ENCODE measurements around the gene NAA35. TPM values are rescaled to one million over a fixed set of nuclear protein-coding genes. Genes with fewer than 3 reads are reported as not detected.

NAA35 gene
- polyA plus RNA-seq, 2 of the 4 experiments (the other 2 are of a cell fraction), result 24.9 to 42.4 TPM

- TF ChIP-seq, protein P1, sequence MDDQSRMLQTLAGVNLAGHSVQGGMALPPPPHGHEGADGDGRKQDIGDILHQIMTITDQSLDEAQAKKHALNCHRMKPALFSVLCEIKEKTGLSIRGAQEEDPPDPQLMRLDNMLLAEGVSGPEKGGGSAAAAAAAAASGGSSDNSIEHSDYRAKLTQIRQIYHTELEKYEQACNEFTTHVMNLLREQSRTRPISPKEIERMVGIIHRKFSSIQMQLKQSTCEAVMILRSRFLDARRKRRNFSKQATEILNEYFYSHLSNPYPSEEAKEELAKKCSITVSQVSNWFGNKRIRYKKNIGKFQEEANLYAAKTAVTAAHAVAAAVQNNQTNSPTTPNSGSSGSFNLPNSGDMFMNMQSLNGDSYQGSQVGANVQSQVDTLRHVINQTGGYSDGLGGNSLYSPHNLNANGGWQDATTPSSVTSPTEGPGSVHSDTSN (IDR thresholded peaks at IDR 0.05), result no peak
- TF ChIP-seq HOXB5 (CRISPR knock-in tag; IDR thresholded peaks at IDR 0.05), result no peak
Measured at GRCh38 chr9:85943757-85944430, 2.9 kb downstream of the NAA35 start (continued).

GRCh38 chr9:85944672-85945071, 3.7 kb downstream of the NAA35 start:
- no peak for DNase-seq (ENCODE audit: low read depth in 1 of 2, low spot score in 1 of 2)
- TF ChIP-seq ZNF302 (CRISPR knock-in tag; IDR thresholded peaks at IDR 0.05) (no peak), FOSB (CRISPR knock-in tag; IDR thresholded peaks at IDR 0.05) (no peak), NR3C1 (IDR thresholded peaks at IDR 0.05) (no peak), HOXB5 (CRISPR knock-in tag; IDR thresholded peaks at IDR 0.05) (no peak), HEYL (CRISPR knock-in tag; IDR thresholded peaks at IDR 0.05) (no peak), EHMT2 (IDR thresholded peaks at IDR 0.05; ENCODE audit: low read depth) (no peak), GATA3 (IDR thresholded peaks at IDR 0.05; ENCODE audit: borderline replicate concordance) (no peak), MYC (IDR thresholded peaks at IDR 0.05; ENCODE audit: borderline replicate concordance, low read length) (no peak), RARB (CRISPR knock-in tag; IDR thresholded peaks at IDR 0.05) (no peak), RCOR1 (IDR thresholded peaks at IDR 0.05; ENCODE audit: low read depth, low read length) (no peak), ZSCAN20 (CRISPR knock-in tag; IDR thresholded peaks at IDR 0.05) (no peak), CHD2 (IDR thresholded peaks at IDR 0.05; ENCODE audit: low read length, partially characterized antibody) (no peak), ZFP36 (IDR thresholded peaks at IDR 0.05; ENCODE audit: borderline replicate concordance, partially characterized antibody) (no peak), HMGXB4 (CRISPR knock-in tag; IDR thresholded peaks at IDR 0.05; ENCODE audit: borderline replicate concordance) (no peak)
- TF ChIP-seq, protein P2, sequence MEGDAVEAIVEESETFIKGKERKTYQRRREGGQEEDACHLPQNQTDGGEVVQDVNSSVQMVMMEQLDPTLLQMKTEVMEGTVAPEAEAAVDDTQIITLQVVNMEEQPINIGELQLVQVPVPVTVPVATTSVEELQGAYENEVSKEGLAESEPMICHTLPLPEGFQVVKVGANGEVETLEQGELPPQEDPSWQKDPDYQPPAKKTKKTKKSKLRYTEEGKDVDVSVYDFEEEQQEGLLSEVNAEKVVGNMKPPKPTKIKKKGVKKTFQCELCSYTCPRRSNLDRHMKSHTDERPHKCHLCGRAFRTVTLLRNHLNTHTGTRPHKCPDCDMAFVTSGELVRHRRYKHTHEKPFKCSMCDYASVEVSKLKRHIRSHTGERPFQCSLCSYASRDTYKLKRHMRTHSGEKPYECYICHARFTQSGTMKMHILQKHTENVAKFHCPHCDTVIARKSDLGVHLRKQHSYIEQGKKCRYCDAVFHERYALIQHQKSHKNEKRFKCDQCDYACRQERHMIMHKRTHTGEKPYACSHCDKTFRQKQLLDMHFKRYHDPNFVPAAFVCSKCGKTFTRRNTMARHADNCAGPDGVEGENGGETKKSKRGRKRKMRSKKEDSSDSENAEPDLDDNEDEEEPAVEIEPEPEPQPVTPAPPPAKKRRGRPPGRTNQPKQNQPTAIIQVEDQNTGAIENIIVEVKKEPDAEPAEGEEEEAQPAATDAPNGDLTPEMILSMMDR (IDR thresholded peaks at IDR 0.05), result no peak
- TF ChIP-seq, protein P3, sequence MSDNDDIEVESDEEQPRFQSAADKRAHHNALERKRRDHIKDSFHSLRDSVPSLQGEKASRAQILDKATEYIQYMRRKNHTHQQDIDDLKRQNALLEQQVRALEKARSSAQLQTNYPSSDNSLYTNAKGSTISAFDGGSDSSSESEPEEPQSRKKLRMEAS (IDR thresholded peaks at IDR 0.05), result no peak
- TF ChIP-seq, protein P1 (IDR thresholded peaks at IDR 0.05), result no peak
- TF ChIP-seq, protein P4, sequence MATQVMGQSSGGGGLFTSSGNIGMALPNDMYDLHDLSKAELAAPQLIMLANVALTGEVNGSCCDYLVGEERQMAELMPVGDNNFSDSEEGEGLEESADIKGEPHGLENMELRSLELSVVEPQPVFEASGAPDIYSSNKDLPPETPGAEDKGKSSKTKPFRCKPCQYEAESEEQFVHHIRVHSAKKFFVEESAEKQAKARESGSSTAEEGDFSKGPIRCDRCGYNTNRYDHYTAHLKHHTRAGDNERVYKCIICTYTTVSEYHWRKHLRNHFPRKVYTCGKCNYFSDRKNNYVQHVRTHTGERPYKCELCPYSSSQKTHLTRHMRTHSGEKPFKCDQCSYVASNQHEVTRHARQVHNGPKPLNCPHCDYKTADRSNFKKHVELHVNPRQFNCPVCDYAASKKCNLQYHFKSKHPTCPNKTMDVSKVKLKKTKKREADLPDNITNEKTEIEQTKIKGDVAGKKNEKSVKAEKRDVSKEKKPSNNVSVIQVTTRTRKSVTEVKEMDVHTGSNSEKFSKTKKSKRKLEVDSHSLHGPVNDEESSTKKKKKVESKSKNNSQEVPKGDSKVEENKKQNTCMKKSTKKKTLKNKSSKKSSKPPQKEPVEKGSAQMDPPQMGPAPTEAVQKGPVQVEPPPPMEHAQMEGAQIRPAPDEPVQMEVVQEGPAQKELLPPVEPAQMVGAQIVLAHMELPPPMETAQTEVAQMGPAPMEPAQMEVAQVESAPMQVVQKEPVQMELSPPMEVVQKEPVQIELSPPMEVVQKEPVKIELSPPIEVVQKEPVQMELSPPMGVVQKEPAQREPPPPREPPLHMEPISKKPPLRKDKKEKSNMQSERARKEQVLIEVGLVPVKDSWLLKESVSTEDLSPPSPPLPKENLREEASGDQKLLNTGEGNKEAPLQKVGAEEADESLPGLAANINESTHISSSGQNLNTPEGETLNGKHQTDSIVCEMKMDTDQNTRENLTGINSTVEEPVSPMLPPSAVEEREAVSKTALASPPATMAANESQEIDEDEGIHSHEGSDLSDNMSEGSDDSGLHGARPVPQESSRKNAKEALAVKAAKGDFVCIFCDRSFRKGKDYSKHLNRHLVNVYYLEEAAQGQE (IDR thresholded peaks at IDR 0.05), result no peak
- CTCF ChIA-PET, result no interaction called here
- H3K4me1 ChIP-seq, result peaks cover 14% of the 10 kb centered on the region
- FAIRE-seq, result no peak
- WGBS (ENCODE audit: missing lambda C conversion rate), result 75% methylated on average over 2 of the region's 2 CpGs
- H3K4me2 ChIP-seq, result no peak overlapping the region
- H3K9me3 ChIP-seq, result no peaks in the 10 kb centered on the region
- H3K27ac ChIP-seq, result no peak overlapping the region
- POLR2A ChIA-PET, result no interaction called here
- ATAC-seq, result no peak
- no peak overlapping the region for H3K4me3 ChIP-seq
